ENCODE results near the gene PITPNC1.

GRCh38 chr17:67420994-67421393 is 43.9 kb downstream of the PITPNC1 start:
- TF ChIP-seq CTCF (IDR thresholded peaks at IDR 0.05) (no peak), POLR2A (IDR thresholded peaks at IDR 0.05; ENCODE audit: low read depth) (no peak), EP300 (IDR thresholded peaks at IDR 0.05) (no peak)

Data from esophagus muscularis mucosa (tissue), 4 donors.